B cell (primary cell): ENCODE measurements around the gene MRTFA. TPM values are rescaled to one million over a fixed set of nuclear protein-coding genes. Genes with fewer than 3 reads are reported as not detected.

ENCODE experiments used
- ATAC-seq: fragments of 200-7000 bp; cut with Tn5 transposase; one replicate; pipeline ENCODE4 v1.10.0; 2021; ENCODE audit warnings: low read depth, mild to moderate bottlenecking, moderate number of reproducible peaks, moderate library complexity
- CTCF ChIA-PET: fragments of 350-600 bp; sonication (Branson Sonifier 250); formaldehyde crosslinking; loops from one replicate; lab custom pipeline; 2021; ENCODE audit warnings: antibody characterized with exemption, inconsistent platforms; lab: Charles Lee
- POLR2A ChIA-PET: fragments of 350-600 bp; sonication (Branson Sonifier 250); formaldehyde crosslinking; loops from one replicate; lab custom pipeline; 2021; ENCODE audit warnings: antibody characterized with exemption; lab: Charles Lee
- DNase-seq: peaks from one replicate; pipeline ENCODE4 v3.0.0; 2013
- H2AFZ ChIP-seq: 2 replicates; pipeline ENCODE4 v1.6.1; 2012; ENCODE audit warnings: mild to moderate bottlenecking, low read depth, low read length; ENCODE audit not compliant: insufficient read depth, poor library complexity, severe bottlenecking
- H3K27ac ChIP-seq, 2 donors: 1 replicate in 1 of 2; 2 replicates in 1 of 2; pipeline ENCODE4 v1.5.1; 2012 to 2013; ENCODE audit warnings: low read length in 2 of 2, mild to moderate bottlenecking in 2 of 2, moderate library complexity in 1 of 2
- H3K27me3 ChIP-seq, 4 experiments: fragments of 200-600 bp in 1 of 4; sonication (generic) in 1 of 4; replicated peaks in 1 of 4; 1 replicate in 2 of 4; 2 replicates in 2 of 4; pipeline versions ENCODE4 v1.6.1 to v1.7.0; 2013 to 2016; ENCODE audit warnings: low read length in 3 of 4, mild to moderate bottlenecking in 2 of 4, mixed read lengths in 1 of 4, moderate library complexity in 1 of 4; ENCODE audit not compliant: insufficient read depth in 4 of 4, control insufficient read depth in 3 of 4; ENCODE audit errors: control extremely low read depth in 1 of 4
- H3K36me3 ChIP-seq, 2 experiments: replicated peaks in 1 of 2; 1 replicate in 1 of 2; 2 replicates in 1 of 2; pipeline versions ENCODE4 v1.6.1 to v1.7.1; 2013; ENCODE audit warnings: low read length in 1 of 2; ENCODE audit not compliant: insufficient read depth in 2 of 2, control insufficient read depth in 1 of 2; ENCODE audit errors: control extremely low read depth in 1 of 2, extremely low read depth in 1 of 2
- H3K4me1 ChIP-seq, 2 donors: fragments of 200-600 bp in 1 of 2; sonication (generic) in 1 of 2; 1 replicate in 1 of 2; 2 replicates in 1 of 2; pipeline versions ENCODE4 v1.5.1 to v1.6.1; 2013 to 2017; ENCODE audit warnings: low read length in 2 of 2; ENCODE audit not compliant: control insufficient read depth in 2 of 2, insufficient read depth in 2 of 2
- H3K4me2 ChIP-seq: replicated peaks from 2 replicates; pipeline ENCODE3; 2012; ENCODE audit warnings: mild to moderate bottlenecking, low read depth, low read length; ENCODE audit not compliant: poor library complexity, severe bottlenecking
- H3K4me3 ChIP-seq, 5 experiments: fragments of 200-600 bp in 1 of 5; sonication (generic) in 1 of 5; 1 replicate in 3 of 5; 2 replicates in 2 of 5; pipeline versions ENCODE4 v1.5.1 to v1.7.0; 2011 to 2016; ENCODE audit warnings: low read length in 4 of 5, mild to moderate bottlenecking in 4 of 5, low read depth in 2 of 5, control low read depth in 1 of 5, moderate library complexity in 1 of 5; ENCODE audit not compliant: insufficient read depth in 1 of 5; ENCODE audit errors: control extremely low read depth in 1 of 5, extremely low read depth in 1 of 5
- H3K79me2 ChIP-seq: fragments of 200-600 bp; sonication (generic); one replicate; pipeline ENCODE4 v1.6.0; 2016; ENCODE audit warnings: low read length; ENCODE audit not compliant: control insufficient read depth, insufficient read depth
- H3K9ac ChIP-seq: fragments of 200-600 bp; sonication (generic); 2 replicates; pipeline ENCODE4 v1.6.1; 2017; ENCODE audit warnings: mild to moderate bottlenecking, low read length, moderate library complexity
- H3K9me3 ChIP-seq, 3 donors: one replicate each; pipeline versions ENCODE4 v1.6.1 to v1.7.1; 2013; ENCODE audit warnings: low read length in 2 of 3; ENCODE audit not compliant: control insufficient read depth in 2 of 3, insufficient read depth in 1 of 3; ENCODE audit errors: control extremely low read depth in 1 of 3
- H4K20me1 ChIP-seq: 2 replicates; pipeline ENCODE4 v1.6.0; 2012; ENCODE audit warnings: mild to moderate bottlenecking, low read length; ENCODE audit not compliant: insufficient read depth, control insufficient read depth, poor library complexity, severe bottlenecking
- H3K27ac Mint-ChIP-seq: one replicate; pipeline ENCODE4 v1.8.0; 2021; ENCODE audit warnings: mixed read lengths
- H3K27me3 Mint-ChIP-seq: one replicate; pipeline ENCODE4 v1.8.0; 2021; ENCODE audit warnings: mixed read lengths
- H3K4me1 Mint-ChIP-seq: one replicate; pipeline ENCODE4 v1.8.0; 2021; ENCODE audit warnings: mixed read lengths
- H3K4me3 Mint-ChIP-seq: one replicate; pipeline ENCODE4 v1.8.0; 2021; ENCODE audit warnings: mixed read lengths
- H3K9me3 Mint-ChIP-seq: one replicate; pipeline ENCODE4 v1.8.0; 2022; ENCODE audit warnings: mixed read lengths; ENCODE audit not compliant: insufficient read depth
- EZH2 ChIP-seq: IDR thresholded peaks from 2 replicates; pipeline ENCODE4 v1.6.1; 2012; ENCODE audit warnings: borderline replicate concordance, low read depth, mild to moderate bottlenecking, moderate library complexity, low read length; ENCODE audit not compliant: insufficient read depth, poor library complexity, severe bottlenecking
- WGBS: methylation state at CpG from one replicate; pipeline ENCODE4 v1.1.5; 2013; ENCODE audit warnings: missing lambda C conversion rate; ENCODE audit not compliant: insufficient coverage; 5-methylcytosine and 5-hydroxymethylcytosine counted together
- intact Hi-C: fragments of 100-400 bp; cut with micrococcal nuclease; formaldehyde crosslinking; loops from one replicate; pipeline ENCODE4 v1.10.0; 2022
- polyA plus RNA-seq: library from polyadenylated mRNA; depleted of rRNA; stranded (reverse); fragments of >200 nt; gene quantifications from 2 replicates; pipeline ENCODE4 v1.2.3, GENCODE V29; 2012
- total RNA-seq, 2 donors: library from RNA; stranded (reverse); fragments of 120-200 nt in 1 of 2; gene quantifications; 1 replicate in 1 of 2; 2 replicates in 1 of 2; pipeline versions ENCODE4 v1.2.3 to v1.2.4, GENCODE V29; 2013 to 2022
- TF ChIP-seq, protein P1 (sequence below): fragments of 200-600 bp; IDR thresholded peaks from one replicate; pipeline ENCODE4 v1.8.0; 2022; ENCODE audit warnings: antibody characterized with exemption, mild to moderate bottlenecking

MRTFA gene
- total and polyA plus RNA-seq, 2 donors (not counting 1 experiment from before 2014, with no cell fraction given): 28.9 to 82.6 TPM

DNA sequence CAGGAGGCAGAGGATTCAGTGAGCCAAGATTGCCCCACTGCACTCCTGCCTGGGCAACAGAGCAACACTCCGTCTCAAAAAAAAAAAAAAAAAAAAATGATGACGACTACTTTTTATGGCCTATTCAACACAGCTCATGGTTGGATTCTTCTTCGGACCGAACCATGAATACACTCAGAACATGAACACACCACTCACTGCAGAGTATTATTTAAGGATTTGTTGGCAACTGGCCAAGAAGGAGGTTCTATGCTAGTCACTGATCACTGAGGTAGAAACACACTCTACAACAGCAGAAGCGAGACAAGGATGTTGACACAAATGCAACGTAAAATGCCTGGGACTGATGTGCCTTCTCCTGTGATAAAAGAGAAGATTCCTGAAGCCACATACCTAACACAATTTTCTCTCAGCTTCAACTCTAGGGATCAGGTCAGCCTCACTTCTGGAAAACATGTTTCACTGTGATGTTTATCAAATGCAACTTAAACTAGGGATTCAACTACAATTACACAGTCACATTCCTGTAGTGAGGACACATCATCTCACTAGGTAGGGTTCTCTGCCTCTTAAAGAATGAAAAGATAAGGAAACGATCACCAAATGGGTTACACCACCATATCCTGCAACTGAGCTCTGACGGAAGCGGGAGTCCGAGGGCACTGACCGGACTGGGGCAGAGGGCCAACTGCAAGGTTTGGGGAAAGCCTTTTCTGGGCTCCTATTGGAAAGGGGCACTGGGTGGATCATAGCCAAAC lies 183.6 kb downstream of the MRTFA start:
- ChIA-PET POLR2A (no interaction called here), CTCF (interaction anchor here (0.6 to 10.9 kb wide), 4 partner anchors 10 to 179 kb away, joined by 3 to 73 read pairs (median 4); no protein-coding TSS in a partner anchor)
- Histone ChIP-seq H3K27me3 (no peaks in the 10 kb centered on the region), H3K9ac (no peak overlapping the region), H3K9me3 (no peaks in the 10 kb centered on the region), H3K27ac (peak overlapping the region in 1 of 2 donors; percentile 57), H3K4me2 (peak overlapping the region; percentile 34), H3K79me2 (peaks cover 100% of the 10 kb centered on the region), H3K4me1 (peaks cover 39 to 47% of the 10 kb centered on the region in 2 donors), H4K20me1 (peaks cover 66% of the 10 kb centered on the region), H3K36me3 (peaks cover 3 to 11% of the 10 kb centered on the region in 2 experiments), H2AFZ (no peak overlapping the region), H3K4me3 (no peak overlapping the region)
- TF ChIP-seq, protein P1, sequence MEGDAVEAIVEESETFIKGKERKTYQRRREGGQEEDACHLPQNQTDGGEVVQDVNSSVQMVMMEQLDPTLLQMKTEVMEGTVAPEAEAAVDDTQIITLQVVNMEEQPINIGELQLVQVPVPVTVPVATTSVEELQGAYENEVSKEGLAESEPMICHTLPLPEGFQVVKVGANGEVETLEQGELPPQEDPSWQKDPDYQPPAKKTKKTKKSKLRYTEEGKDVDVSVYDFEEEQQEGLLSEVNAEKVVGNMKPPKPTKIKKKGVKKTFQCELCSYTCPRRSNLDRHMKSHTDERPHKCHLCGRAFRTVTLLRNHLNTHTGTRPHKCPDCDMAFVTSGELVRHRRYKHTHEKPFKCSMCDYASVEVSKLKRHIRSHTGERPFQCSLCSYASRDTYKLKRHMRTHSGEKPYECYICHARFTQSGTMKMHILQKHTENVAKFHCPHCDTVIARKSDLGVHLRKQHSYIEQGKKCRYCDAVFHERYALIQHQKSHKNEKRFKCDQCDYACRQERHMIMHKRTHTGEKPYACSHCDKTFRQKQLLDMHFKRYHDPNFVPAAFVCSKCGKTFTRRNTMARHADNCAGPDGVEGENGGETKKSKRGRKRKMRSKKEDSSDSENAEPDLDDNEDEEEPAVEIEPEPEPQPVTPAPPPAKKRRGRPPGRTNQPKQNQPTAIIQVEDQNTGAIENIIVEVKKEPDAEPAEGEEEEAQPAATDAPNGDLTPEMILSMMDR: no peak
- no peak for TF ChIP-seq EZH2
- H3K27ac Mint-ChIP-seq: peak overlapping the region; percentile 54
- intact Hi-C loops: no loop called here
- no peaks in the 10 kb centered on the region for H3K27me3 Mint-ChIP-seq
- no peak for ATAC-seq
- 84% methylated on average over 5 of the region's 11 CpGs for WGBS
- H3K4me1 Mint-ChIP-seq: peaks cover 65% of the 10 kb centered on the region
- no peak for DNase-seq
- H3K9me3 Mint-ChIP-seq: no peaks in the 10 kb centered on the region
- H3K4me3 Mint-ChIP-seq: peak overlapping the region; percentile 44

- intact Hi-C loops: no loop called here
- H3K27ac Mint-ChIP-seq: peak overlapping the region; percentile 60
- peaks cover 100% of the 10 kb centered on the region for H3K79me2 ChIP-seq
- no peak for DNase-seq
- peak overlapping the region in 1 of 5 experiments; percentile 3 for H3K4me3 ChIP-seq
- ChIA-PET POLR2A (no interaction called here), CTCF (interaction anchor here (10.9 kb wide), 1 partner anchor 16 kb away, joined by 73 read pairs; no protein-coding TSS in a partner anchor)
- no peaks in the 10 kb centered on the region for H3K9me3 Mint-ChIP-seq
- peaks cover 34 to 47% of the 10 kb centered on the region in 2 donors for H3K4me1 ChIP-seq
- peak overlapping the region; percentile 39 for H3K4me2 ChIP-seq
- no peak overlapping the region for H3K9ac ChIP-seq
- no peaks in the 10 kb centered on the region for H3K27me3 ChIP-seq
- peak overlapping the region; percentile 49 for H3K4me3 Mint-ChIP-seq
- peaks cover 73% of the 10 kb centered on the region for H4K20me1 ChIP-seq
- H3K36me3 ChIP-seq: peaks cover 5 to 13% of the 10 kb centered on the region in 2 experiments
- no peaks in the 10 kb centered on the region for H3K9me3 ChIP-seq
- H3K27ac ChIP-seq: peak overlapping the region in 1 of 2 donors; percentile 47
- ATAC-seq: no peak
- TF ChIP-seq, protein P1: no peak
- no peak for TF ChIP-seq EZH2
- no peaks in the 10 kb centered on the region for H3K27me3 Mint-ChIP-seq
- 50% methylated on average over 6 of the region's 8 CpGs for WGBS
- H2AFZ ChIP-seq: no peak overlapping the region
- peaks cover 67% of the 10 kb centered on the region for H3K4me1 Mint-ChIP-seq
These were observed 185.3 kb downstream of the MRTFA start for GRCh38 chr22:40451210-40451609.
